ENCODE data around the gene AMBN. TPM values are rescaled to one million over a fixed set of nuclear protein-coding genes. Genes with fewer than 3 reads are reported as not detected.
A peak's percentile ranks its signal among the peaks of the same experiment; 100 is the strongest.
"Not testable (repeated sequence)": the region's sequence is repeated elsewhere in the genome, so short reads cannot be mapped to it uniquely, and the experiment has no call there.

AMBN gene
- total RNA-seq, 1 donor from 2014 or later = not detected

- ATAC-seq (no peak), DNase-seq (ENCODE audit: missing footprints) (no peak)
- intact Hi-C loops (cut with DNase I) = no loop called here
These were observed 11.8 kb downstream of the AMBN start for GRCh38 chr4:70603856-70604255.

GRCh38 chr4:70606459-70606858 is 14.4 kb downstream of the AMBN start:
- DNase-seq (ENCODE audit: missing footprints) = no peak
- ATAC-seq = no peak
- intact Hi-C loops (cut with DNase I) = no loop called here

- intact Hi-C loops (cut with DNase I) = no loop called here
- ATAC-seq (no peak), DNase-seq (ENCODE audit: missing footprints) (no peak)
These were observed 15.3 kb downstream of the AMBN start for GRCh38 chr4:70607334-70607853.

GRCh38 chr4:70608324-70608723 is 16.3 kb downstream of the AMBN start:
- DNase-seq (ENCODE audit: missing footprints) (no peak), ATAC-seq (no peak)
- intact Hi-C loops (cut with DNase I) = no loop called here

- DNase-seq (ENCODE audit: missing footprints) (no peak), ATAC-seq (peak; percentile 54)
- intact Hi-C loops (cut with DNase I) = no loop called here
These were observed 21.5 kb downstream of the AMBN start for GRCh38 chr4:70613306-70614183.

- DNase-seq (ENCODE audit: missing footprints) (no peak), ATAC-seq (no peak)
- intact Hi-C loops (cut with DNase I) = no loop called here
These were observed 22.1 kb downstream of the AMBN start for GRCh38 chr4:70614184-70614555.

- ATAC-seq (no peak), DNase-seq (ENCODE audit: missing footprints) (no peak)
- intact Hi-C loops (cut with DNase I) = no loop called here
These were observed 27.2 kb downstream of the AMBN start for GRCh38 chr4:70619288-70619687.

- no peak for DNase-seq (ENCODE audit: missing footprints)
- intact Hi-C loops (cut with DNase I) = no loop called here
- ATAC-seq = no peak
These were observed 27.7 kb downstream of the AMBN start for GRCh38 chr4:70619778-70620177.

- DNase-seq (ENCODE audit: missing footprints) = no peak
- intact Hi-C loops (cut with DNase I) = no loop called here
- no peak for ATAC-seq
These were observed 31.3 kb downstream of the AMBN start for GRCh38 chr4:70623323-70623722.

GRCh38 chr4:70624226-70624793 is 32.3 kb downstream of the AMBN start:
- no peak for ATAC-seq
- DNase-seq (ENCODE audit: missing footprints) = no peak
- intact Hi-C loops (cut with DNase I) = no loop called here

- intact Hi-C loops (cut with DNase I) = no loop called here
- DNase-seq (ENCODE audit: missing footprints) = no peak
- ATAC-seq = no peak
These were observed 35.6 kb downstream of the AMBN start for GRCh38 chr4:70627620-70628019.

- intact Hi-C loops (cut with DNase I) = no loop called here
- ATAC-seq (no peak), DNase-seq (ENCODE audit: missing footprints) (no peak)
These were observed 36.4 kb downstream of the AMBN start, which contains the start of gene ENAM for GRCh38 chr4:70628444-70628843. Gene ENAM, plus strand, starts transcription at chr4:70628744. Its CDS starts 757 bp downstream, at chr4:70629501.

GRCh38 chr4:70629469-70630090 is 37.5 kb downstream of the AMBN start:
- intact Hi-C loops (cut with DNase I) = no loop called here
- ATAC-seq (no peak), DNase-seq (ENCODE audit: missing footprints) (no peak)

GRCh38 chr4:70630162-70630561 is 38.1 kb downstream of the AMBN start:
- DNase-seq (ENCODE audit: missing footprints) (no peak), ATAC-seq (no peak)
- intact Hi-C loops (cut with DNase I) = no loop called here

GRCh38 chr4:70632028-70632427 is 40.0 kb downstream of the AMBN start:
- ATAC-seq = no peak
- intact Hi-C loops (cut with DNase I) = no loop called here
- DNase-seq (ENCODE audit: missing footprints) = no peak

- intact Hi-C loops (cut with DNase I) = no loop called here
These were observed 42.4 kb downstream of the AMBN start for GRCh38 chr4:70634482-70634881.

GRCh38 chr4:70637239-70637913 is 45.3 kb downstream of the AMBN start:
- ATAC-seq = peak; percentile 42
- intact Hi-C loops (cut with DNase I) = no loop called here

More at GRCh38 chr4:70634482-70634881, 42.4 kb downstream of the AMBN start:
- no peak for DNase-seq (ENCODE audit: missing footprints)
- no peak for ATAC-seq

GRCh38 chr4:70640192-70640591 is 48.1 kb downstream of the AMBN start:
- ATAC-seq = no peak
- intact Hi-C loops (cut with DNase I) = no loop called here
- no peak for DNase-seq (ENCODE audit: missing footprints)

More at GRCh38 chr4:70637239-70637913, 45.3 kb downstream of the AMBN start:
- DNase-seq (ENCODE audit: missing footprints) = no peak

- intact Hi-C loops (cut with DNase I) = loop anchor here (5.0 to 10.0 kb wide), 2 partner anchors 357 to 1064 kb away; no protein-coding TSS in a partner anchor
- DNase-seq (ENCODE audit: missing footprints) = not testable (repeated sequence)
These were observed 58.7 kb downstream of the AMBN start for GRCh38 chr4:70650741-70651140.

More at GRCh38 chr4:70650741-70651140, 58.7 kb downstream of the AMBN start:
- ATAC-seq = not testable (repeated sequence)
